HG02678 (cell line): Measurements from ENCODE around the gene ERP44.
"Not testable (repeated sequence)": the region's sequence is repeated elsewhere in the genome, so short reads cannot be mapped to it uniquely, and the experiment has no call there.

Experiments
- ATAC-seq: cut with Tn5 transposase; IDR thresholded peaks from one replicate; pipeline ENCODE4 v1.9.1; 2021; ENCODE audit warnings: mild to moderate bottlenecking, moderate library complexity; ENCODE audit not compliant: unreplicated experiment

Gene ERP44

GRCh38 chr9:100101608-100102007, 2.8 kb upstream of the ERP44 start:
- no peak for ATAC-seq

- no peak for ATAC-seq
Observed at GRCh38 chr9:100100146-100100667, 1.4 kb upstream of the ERP44 start.

DNA sequence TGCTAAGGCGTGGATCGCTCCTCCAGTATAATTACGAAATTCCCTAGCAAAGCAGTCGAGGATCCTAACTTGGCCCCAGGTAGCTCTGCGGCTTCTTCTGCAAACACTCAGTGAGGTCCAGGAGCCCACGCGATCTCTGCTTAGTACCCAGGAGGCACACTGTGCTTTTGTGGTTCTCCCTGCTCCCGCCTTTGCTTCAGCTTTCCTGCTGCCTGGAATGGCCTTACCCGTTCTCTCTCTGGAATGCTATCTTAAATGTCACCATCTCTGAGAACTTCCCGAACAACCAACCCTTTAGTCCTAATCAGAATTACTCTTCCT, 882 bp upstream of the ERP44 start:
- no peak for ATAC-seq

GRCh38 chr9:100098046-100098886, 534 bp downstream of the ERP44 start:
- peak; percentile 2 for ATAC-seq

GRCh38 chr9:100096378-100096916, 2.4 kb downstream of the ERP44 start:
- no peak for ATAC-seq

GRCh38 chr9:100094411-100094810, 4.4 kb downstream of the ERP44 start:
- not testable (repeated sequence) for ATAC-seq

DNA sequence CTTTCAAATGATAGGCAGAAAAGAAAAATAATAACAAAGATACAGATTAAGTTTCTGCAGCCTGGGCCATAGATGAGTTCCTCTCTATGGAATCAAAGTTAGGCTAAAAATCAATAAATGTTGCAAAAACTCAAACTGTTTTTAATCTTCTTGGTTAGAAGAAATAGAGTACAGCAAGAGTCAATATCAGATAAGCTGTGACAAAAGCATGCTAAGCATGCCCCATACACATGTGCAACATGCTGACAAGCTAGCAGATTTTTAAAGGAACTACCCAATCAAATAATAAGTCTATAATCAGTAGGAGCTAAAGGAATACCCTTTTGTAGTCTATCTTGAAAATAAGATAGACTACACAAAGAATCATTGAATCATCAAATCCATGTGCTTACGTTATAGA, 6.7 kb downstream of the ERP44 start:
- no peak for ATAC-seq

- no peak for ATAC-seq
Observed at GRCh38 chr9:100091650-100092049, 7.2 kb downstream of the ERP44 start.

DNA sequence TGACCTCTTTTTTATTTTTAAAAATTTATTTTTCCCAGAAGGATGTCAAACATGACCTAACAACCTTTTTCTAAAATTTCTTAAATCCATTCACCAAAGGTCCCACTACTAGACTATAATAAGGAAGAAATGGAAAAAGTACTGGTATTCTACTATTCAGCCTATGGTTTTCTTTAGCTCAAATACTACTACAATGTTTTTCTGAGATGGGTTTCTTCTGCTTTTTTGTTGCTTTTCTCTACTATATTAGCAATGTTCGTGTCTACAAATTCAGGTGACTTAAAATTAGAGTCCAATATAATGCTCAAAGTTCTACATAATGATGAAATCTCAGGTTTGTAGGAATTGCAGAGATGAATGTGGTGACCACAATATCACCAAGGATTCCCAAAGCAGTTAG, 7.9 kb downstream of the ERP44 start:
- no peak for ATAC-seq

GRCh38 chr9:100088202-100088601, 10.6 kb downstream of the ERP44 start:
- no peak for ATAC-seq

GRCh38 chr9:100087218-100087617, 11.6 kb downstream of the ERP44 start:
- ATAC-seq: no peak

GRCh38 chr9:100086097-100086635, 12.6 kb downstream of the ERP44 start:
- no peak for ATAC-seq

DNA sequence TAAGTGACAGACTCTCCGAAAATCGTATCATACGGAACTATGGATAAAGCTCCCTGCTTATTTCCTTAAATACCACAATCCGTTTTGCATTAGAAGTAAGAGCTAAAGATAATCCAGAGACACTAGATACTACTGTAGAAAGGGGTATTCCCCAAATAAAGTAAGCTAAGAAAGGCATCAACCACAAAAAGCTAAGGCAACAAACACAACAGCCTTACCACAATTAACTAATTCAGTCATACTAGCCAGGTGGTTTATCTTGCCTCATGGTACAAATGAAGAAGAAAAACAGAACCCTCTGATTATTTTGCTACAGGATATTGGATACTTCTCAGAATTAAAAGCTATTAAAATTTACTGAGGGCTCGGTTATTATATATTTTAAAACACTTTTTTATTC, 14.1 kb downstream of the ERP44 start:
- peak; percentile 78 for ATAC-seq

GRCh38 chr9:100084128-100084453, 14.7 kb downstream of the ERP44 start:
- peak; percentile 51 for ATAC-seq

- ATAC-seq: peak; percentile 45
Observed at GRCh38 chr9:100083448-100084127, 15.2 kb downstream of the ERP44 start.

DNA sequence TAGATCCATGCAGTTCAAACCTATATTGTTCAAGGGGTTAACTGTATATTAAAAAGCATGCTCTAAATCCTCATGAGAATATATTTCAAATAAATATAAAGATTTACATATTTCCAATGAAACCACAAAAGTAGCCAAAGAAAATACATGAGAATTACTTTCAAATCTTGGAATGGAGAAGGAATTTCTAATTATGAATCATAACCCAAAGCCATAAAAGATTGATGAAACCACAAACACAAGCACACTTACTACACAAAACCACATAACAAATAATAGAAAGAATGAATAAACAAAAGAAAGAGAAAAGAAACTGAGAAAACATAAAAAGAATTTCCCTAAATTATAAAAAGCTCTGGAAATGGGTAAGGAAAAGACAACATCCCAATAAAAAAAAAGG, 16.0 kb downstream of the ERP44 start:
- ATAC-seq: no peak

- ATAC-seq: not testable (repeated sequence)
Observed at GRCh38 chr9:100076256-100076655, 22.5 kb downstream of the ERP44 start.

- no peak for ATAC-seq
Observed at GRCh38 chr9:100074989-100075388, 23.8 kb downstream of the ERP44 start.

GRCh38 chr9:100074093-100074492, 24.7 kb downstream of the ERP44 start:
- no peak for ATAC-seq

DNA sequence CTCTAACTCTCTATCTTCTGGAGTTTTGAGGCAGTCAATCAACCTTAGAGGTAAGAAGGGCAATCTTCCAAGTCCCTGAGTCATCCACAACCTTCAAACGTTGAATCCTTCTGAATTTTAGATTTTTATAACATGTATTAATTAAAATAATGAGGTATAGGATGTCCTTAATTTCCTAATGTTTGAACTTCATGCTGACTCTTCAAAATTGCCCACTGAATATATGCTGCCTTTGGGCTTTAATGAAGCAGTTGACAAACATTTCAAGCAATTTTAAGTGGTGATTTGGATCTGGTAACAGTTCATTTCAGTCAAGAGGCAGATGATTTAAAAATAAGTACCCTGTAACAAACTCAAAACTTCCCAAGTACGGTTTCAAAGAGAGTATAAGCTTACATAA, 26.0 kb downstream of the ERP44 start:
- ATAC-seq: no peak

- ATAC-seq: no peak
Observed at GRCh38 chr9:100071271-100071670, 27.5 kb downstream of the ERP44 start.
